ENCODE measurements around the gene NUBP1. TPM values are rescaled to one million over a fixed set of nuclear protein-coding genes. Genes with fewer than 3 reads are reported as not detected.

Gene NUBP1
- total RNA-seq, 1 experiment from 2014 or later: 28.9 TPM

DNA sequence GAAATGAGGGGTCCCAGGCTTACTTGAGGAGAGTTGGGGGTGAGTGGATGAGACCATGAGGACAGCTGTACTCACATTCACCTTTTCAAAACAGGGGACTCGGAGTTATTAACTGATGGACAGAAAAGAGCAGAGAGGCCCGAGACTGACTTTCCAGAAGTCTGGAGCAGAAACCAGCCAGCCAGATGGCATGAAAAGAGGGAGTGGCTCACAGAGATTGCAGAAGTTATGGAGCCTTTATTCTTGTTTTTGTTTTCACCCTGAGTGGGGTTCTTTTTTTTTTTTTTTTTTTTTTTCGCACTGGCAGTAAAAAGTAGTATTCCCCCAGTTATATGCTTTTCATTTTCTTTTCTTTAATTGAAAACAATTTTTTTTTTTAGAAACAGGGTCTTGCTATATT, 56.1 kb downstream of the NUBP1 start:
- Histone ChIP-seq H3K9me3 (ENCODE audit: insufficient read depth, low read depth) (no peaks in the 10 kb centered on the region), H3K36me3 (ENCODE audit: low read depth) (no peaks in the 10 kb centered on the region), H3K4me3 (no peak overlapping the region), H4K20me1 (ENCODE audit: insufficient read depth) (no peaks in the 10 kb centered on the region), H3F3A (ENCODE audit: insufficient read depth, low read depth) (no peaks in the 10 kb centered on the region), H3K9me2 (ENCODE audit: insufficient read depth) (no peaks in the 10 kb centered on the region), H3K4me1 (replicated peaks; ENCODE audit: insufficient read depth) (no peaks in the 10 kb centered on the region), H3K27ac (no peak overlapping the region), H2AFZ (no peak overlapping the region), H3K4me2 (no peak overlapping the region), H3K27me3 (ENCODE audit: insufficient read depth, low read depth) (no peaks in the 10 kb centered on the region), H3K79me2 (ENCODE audit: low read depth) (no peaks in the 10 kb centered on the region)
- DNase-seq: no peak
- intact Hi-C loops (cut with micrococcal nuclease; ENCODE audit: unreplicated experiment): no loop called here
- ChIA-PET CTCF (no interaction called here), POLR2A (ENCODE audit: unreplicated experiment) (no interaction called here)
- BruUV-seq (replicated peaks): no TSS peak
- TF ChIP-seq, protein P1, sequence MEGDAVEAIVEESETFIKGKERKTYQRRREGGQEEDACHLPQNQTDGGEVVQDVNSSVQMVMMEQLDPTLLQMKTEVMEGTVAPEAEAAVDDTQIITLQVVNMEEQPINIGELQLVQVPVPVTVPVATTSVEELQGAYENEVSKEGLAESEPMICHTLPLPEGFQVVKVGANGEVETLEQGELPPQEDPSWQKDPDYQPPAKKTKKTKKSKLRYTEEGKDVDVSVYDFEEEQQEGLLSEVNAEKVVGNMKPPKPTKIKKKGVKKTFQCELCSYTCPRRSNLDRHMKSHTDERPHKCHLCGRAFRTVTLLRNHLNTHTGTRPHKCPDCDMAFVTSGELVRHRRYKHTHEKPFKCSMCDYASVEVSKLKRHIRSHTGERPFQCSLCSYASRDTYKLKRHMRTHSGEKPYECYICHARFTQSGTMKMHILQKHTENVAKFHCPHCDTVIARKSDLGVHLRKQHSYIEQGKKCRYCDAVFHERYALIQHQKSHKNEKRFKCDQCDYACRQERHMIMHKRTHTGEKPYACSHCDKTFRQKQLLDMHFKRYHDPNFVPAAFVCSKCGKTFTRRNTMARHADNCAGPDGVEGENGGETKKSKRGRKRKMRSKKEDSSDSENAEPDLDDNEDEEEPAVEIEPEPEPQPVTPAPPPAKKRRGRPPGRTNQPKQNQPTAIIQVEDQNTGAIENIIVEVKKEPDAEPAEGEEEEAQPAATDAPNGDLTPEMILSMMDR (conservative IDR thresholded peaks at IDR 0.05): no peak
- no peak for TF ChIP-seq EZH2 (IDR thresholded peaks at IDR 0.05; ENCODE audit: low read depth)

GRCh38 chr16:10805334-10805733, 61.7 kb downstream of the NUBP1 start:
- no peaks in the 10 kb centered on the region for H3K9me2 ChIP-seq (ENCODE audit: insufficient read depth)
- ChIA-PET CTCF (no interaction called here), POLR2A (ENCODE audit: unreplicated experiment) (no interaction called here)
- H3K36me3 ChIP-seq (ENCODE audit: low read depth): no peaks in the 10 kb centered on the region
- H3K27ac ChIP-seq: no peak overlapping the region
- BruUV-seq (replicated peaks): no TSS peak
- H3K9me3 ChIP-seq (ENCODE audit: insufficient read depth, low read depth): no peaks in the 10 kb centered on the region
- no peaks in the 10 kb centered on the region for H3K4me1 ChIP-seq (replicated peaks; ENCODE audit: insufficient read depth)
- no peaks in the 10 kb centered on the region for H3K27me3 ChIP-seq (ENCODE audit: insufficient read depth, low read depth)
- H3K79me2 ChIP-seq (ENCODE audit: low read depth): no peaks in the 10 kb centered on the region
- no peak overlapping the region for H3K4me2 ChIP-seq
- no peak overlapping the region for H2AFZ ChIP-seq
- no peaks in the 10 kb centered on the region for H4K20me1 ChIP-seq (ENCODE audit: insufficient read depth)
- no peak overlapping the region for H3K4me3 ChIP-seq
- intact Hi-C loops (cut with micrococcal nuclease; ENCODE audit: unreplicated experiment): no loop called here
- no peaks in the 10 kb centered on the region for H3F3A ChIP-seq (ENCODE audit: insufficient read depth, low read depth)
- TF ChIP-seq, protein P1 (conservative IDR thresholded peaks at IDR 0.05): no peak
- no peak for TF ChIP-seq EZH2 (IDR thresholded peaks at IDR 0.05; ENCODE audit: low read depth)
- DNase-seq: no peak

GRCh38 chr16:10806698-10807097, 63.1 kb downstream of the NUBP1 start:
- H3K79me2 ChIP-seq (ENCODE audit: low read depth): no peaks in the 10 kb centered on the region
- TF ChIP-seq, protein P1 (conservative IDR thresholded peaks at IDR 0.05): no peak
- no peak for TF ChIP-seq EZH2 (IDR thresholded peaks at IDR 0.05; ENCODE audit: low read depth)
- no peaks in the 10 kb centered on the region for H3K9me2 ChIP-seq (ENCODE audit: insufficient read depth)
- no peaks in the 10 kb centered on the region for H4K20me1 ChIP-seq (ENCODE audit: insufficient read depth)
- H3K4me1 ChIP-seq (replicated peaks; ENCODE audit: insufficient read depth): no peaks in the 10 kb centered on the region
- H3K4me2 ChIP-seq: no peak overlapping the region
- H3K4me3 ChIP-seq: no peak overlapping the region
- no peaks in the 10 kb centered on the region for H3K36me3 ChIP-seq (ENCODE audit: low read depth)
- intact Hi-C loops (cut with micrococcal nuclease; ENCODE audit: unreplicated experiment): no loop called here
- ChIA-PET CTCF (no interaction called here), POLR2A (ENCODE audit: unreplicated experiment) (no interaction called here)
- H3F3A ChIP-seq (ENCODE audit: insufficient read depth, low read depth): no peaks in the 10 kb centered on the region
- DNase-seq: no peak
- H3K27ac ChIP-seq: no peak overlapping the region
- H2AFZ ChIP-seq: no peak overlapping the region
- H3K27me3 ChIP-seq (ENCODE audit: insufficient read depth, low read depth): no peaks in the 10 kb centered on the region
- BruUV-seq (replicated peaks): no TSS peak
- H3K9me3 ChIP-seq (ENCODE audit: insufficient read depth, low read depth): no peaks in the 10 kb centered on the region
